Tibial nerve (tissue), 4 donors: Measurements from ENCODE around the gene DNAI2.

Experiments used
- CTCF ChIP-seq, 5 experiments: fragments of 200-600 bp in 3 of 5; fragments of 450-650 bp in 2 of 5; sonication (generic) in 3 of 5; IDR thresholded peaks; one replicate each; pipeline ENCODE4 v1.5.1; 2016 to 2019; ENCODE audit warnings: antibody characterized with exemption in 5 of 5, mild to moderate bottlenecking in 3 of 5, moderate library complexity in 2 of 5
- EP300 ChIP-seq, 2 donors: sonication (generic); formaldehyde crosslinking; IDR thresholded peaks; one replicate each; pipeline ENCODE4 v1.6.1; 2017; ENCODE audit warnings: antibody characterized with exemption in 2 of 2, mild to moderate bottlenecking in 1 of 2
- POLR2A ChIP-seq, 2 donors: fragments of 450-650 bp; IDR thresholded peaks; one replicate each; pipeline ENCODE4 v1.6.1; 2017; ENCODE audit warnings: antibody characterized with exemption in 2 of 2, mild to moderate bottlenecking in 2 of 2, moderate library complexity in 2 of 2

DNA sequence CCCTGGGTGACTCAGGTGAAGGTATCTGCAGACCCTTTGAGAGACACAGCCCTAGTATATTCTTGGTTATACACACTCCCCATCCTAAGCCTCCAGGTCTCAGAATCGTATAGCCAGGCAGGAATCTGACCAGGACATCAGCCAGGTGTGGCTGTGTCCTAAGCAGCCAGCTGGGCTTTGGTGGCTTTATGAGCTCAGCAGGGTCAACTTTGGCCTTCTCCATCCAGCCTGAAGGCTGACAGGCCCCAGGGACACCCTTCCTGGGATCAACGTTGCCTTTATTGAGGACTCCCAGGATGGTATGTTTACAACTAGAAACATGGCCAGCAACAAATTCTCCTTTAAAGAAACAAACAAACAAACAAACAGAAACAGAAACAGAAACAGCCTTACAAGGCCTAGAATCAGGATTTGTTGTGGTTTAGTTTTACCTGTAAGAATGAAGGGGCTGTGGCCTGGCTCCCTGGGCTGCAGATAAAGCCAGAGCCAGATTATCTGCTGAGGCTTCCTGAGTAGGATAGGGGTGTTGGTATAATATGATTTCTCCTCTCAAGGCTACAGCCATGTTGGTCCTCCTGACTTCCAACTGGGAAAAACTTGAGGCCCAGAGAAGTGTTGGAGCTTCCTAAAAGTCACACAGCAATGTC, 60.5 kb downstream of the DNAI2 start:
- TF ChIP-seq POLR2A (IDR thresholded peaks at IDR 0.05) (no peak), CTCF (IDR thresholded peaks at IDR 0.05) (no peak), EP300 (IDR thresholded peaks at IDR 0.05) (no peak)
